Kidney (tissue), 14 donors: Measurements from ENCODE around the gene SPON1. TPM values are rescaled to one million over a fixed set of nuclear protein-coding genes. Genes with fewer than 3 reads are reported as not detected.

Experiments used
- DNase-seq, 5 donors: peaks; one replicate each; pipeline ENCODE4 v3.0.0-alpha.2; 2013 to 2020
- FAIRE-seq: peaks from 2 replicates; lab custom pipeline; 2012; peaks lifted over from hg19 to GRCh38; lab: Jason Lieb, UNC
- H3K27ac ChIP-seq, 2 donors: one replicate each; pipeline ENCODE4 v1.7.0; 2013; ENCODE audit warnings: low read depth in 2 of 2, low read length in 2 of 2, inconsistent platforms in 1 of 2
- H3K27me3 ChIP-seq: one replicate; pipeline ENCODE4 v1.7.1; 2013; ENCODE audit warnings: low read length, inconsistent platforms; ENCODE audit not compliant: control insufficient read depth, insufficient read depth
- H3K36me3 ChIP-seq, 3 donors: one replicate each; pipeline versions ENCODE4 v1.7.0 to v1.7.1; 2013; ENCODE audit warnings: low read length in 3 of 3, control low read depth in 1 of 3, inconsistent platforms in 1 of 3; ENCODE audit not compliant: insufficient read depth in 3 of 3, control insufficient read depth in 2 of 3
- H3K4me1 ChIP-seq, 3 donors: one replicate each; pipeline versions ENCODE4 v1.7.0 to v1.7.1; 2013; ENCODE audit warnings: low read length in 3 of 3, inconsistent platforms in 1 of 3, low read depth in 1 of 3; ENCODE audit not compliant: control insufficient read depth in 2 of 3, insufficient read depth in 2 of 3
- H3K4me3 ChIP-seq, 3 donors: one replicate each; pipeline versions ENCODE4 v1.7.0 to v1.8.1; 2013; ENCODE audit warnings: low read length in 3 of 3, control low read depth in 1 of 3, inconsistent platforms in 1 of 3
- H3K9ac ChIP-seq, 3 donors: one replicate each; pipeline versions ENCODE4 v1.7.0 to v1.7.1; 2013; ENCODE audit warnings: low read length in 3 of 3, control low read depth in 1 of 3, inconsistent platforms in 1 of 3
- H3K9me3 ChIP-seq, 3 donors: one replicate each; pipeline versions ENCODE4 v1.7.0 to v1.7.1; 2013; ENCODE audit warnings: low read length in 3 of 3, control low read depth in 1 of 3, inconsistent platforms in 1 of 3; ENCODE audit not compliant: control insufficient read depth in 2 of 3, insufficient read depth in 1 of 3
- CTCF ChIP-seq: IDR thresholded peaks from 3 replicates; pipeline ENCODE4 v1.5.1; 2012; ENCODE audit warnings: mild to moderate bottlenecking, moderate library complexity, borderline replicate concordance; ENCODE audit not compliant: insufficient read depth; ENCODE audit errors: extremely low read depth
- intact Hi-C: fragments of 100-400 bp; cut with DNase I; formaldehyde crosslinking; loops from one replicate; pipeline ENCODE4 v1.11.1; 2022
- polyA plus RNA-seq: library from polyadenylated mRNA; stranded (reverse); fragments of 350-450 nt; fragmentation: Illumina TruSeq; extraction: RNeasy Lipid Tissue Mini Kit (QIAGEN cat#74804); gene quantifications from one replicate; pipeline ENCODE4 v1.2.3, GENCODE V29; 2014; ENCODE audit warnings: low read depth, low replicate concordance; ENCODE audit not compliant: insufficient read depth
- total RNA-seq: library from RNA; stranded (reverse); fragmentation: NEBNext Ultra II Directional; extraction: Animal tissue kit (Norgen Biotek cat#: 25700); gene quantifications from one replicate; pipeline ENCODE4 v1.2.1, GENCODE V29; 2021
- donor health status: control.
- donor health status: control.
- donor health status: control.
- donor health status: control.
- donor health status: control.
- donor health status: DM: yes; HTN: yes; CAD: no.
- donor health status: Normal renal cell carcinoma (clear cell type).

The SPON1 gene
- total and polyA plus RNA-seq, 2 donors from 2014 or later: 3.8 to 77.9 TPM

DNA sequence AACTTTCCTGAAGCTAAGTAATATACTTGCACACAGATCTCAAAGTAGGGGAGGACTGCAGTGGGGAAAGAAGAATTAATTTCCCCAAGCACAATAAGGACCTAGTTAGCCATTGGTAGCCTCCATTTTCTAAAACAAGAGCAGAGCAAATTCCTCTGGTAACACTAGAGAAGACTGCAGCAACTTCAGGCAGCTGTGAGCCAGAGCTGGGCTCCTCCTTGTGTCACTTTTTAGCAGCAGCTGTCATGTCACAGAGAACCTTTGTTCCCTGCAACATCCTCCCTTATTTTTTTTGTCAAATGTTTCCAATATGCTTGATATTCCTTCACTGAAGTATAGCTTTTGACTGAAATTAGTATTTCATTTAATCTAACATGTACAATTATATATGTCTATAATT is 342.1 kb downstream of the SPON1 start:
- no peaks in the 10 kb centered on the region for H3K9me3 ChIP-seq
- no peaks in the 10 kb centered on the region for H3K36me3 ChIP-seq
- no peak for TF ChIP-seq CTCF
- no peak overlapping the region for H3K9ac ChIP-seq
- H3K27ac ChIP-seq: no peak overlapping the region
- FAIRE-seq (no peak), DNase-seq (peak in 1 of 5 donors; percentile 35)
- intact Hi-C loops: loop anchor here (5.0 kb wide), 1 partner anchor 148 kb away; no protein-coding TSS in a partner anchor
- no peak overlapping the region for H3K4me3 ChIP-seq
- no peaks in the 10 kb centered on the region for H3K27me3 ChIP-seq
- H3K4me1 ChIP-seq: peaks cover 0 to 7% (median 3%) of the 10 kb centered on the region in 3 donors

DNA sequence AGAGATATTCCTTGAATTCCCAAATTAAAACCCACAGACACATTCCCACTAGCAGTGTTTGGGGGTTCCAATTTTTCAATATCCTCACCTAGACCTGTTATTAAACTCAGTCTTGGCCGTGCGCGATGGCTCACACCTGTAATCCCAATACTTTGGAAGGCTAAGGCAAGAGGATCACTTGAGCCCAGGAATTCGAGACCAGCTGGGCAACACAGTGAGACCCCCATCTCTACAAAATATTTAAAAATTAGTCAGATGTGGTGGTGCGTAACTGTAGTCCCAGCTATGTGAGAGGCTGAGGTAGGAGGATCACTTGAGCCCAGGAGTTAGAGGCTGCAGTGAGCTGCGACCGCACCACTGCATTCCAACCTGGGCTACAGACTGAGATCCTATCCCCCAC is 343.1 kb downstream of the SPON1 start:
- Histone ChIP-seq H3K9me3 (no peaks in the 10 kb centered on the region), H3K36me3 (no peaks in the 10 kb centered on the region), H3K4me3 (no peak overlapping the region), H3K27me3 (no peaks in the 10 kb centered on the region), H3K9ac (no peak overlapping the region), H3K4me1 (peaks cover 0 to 8% (median 7%) of the 10 kb centered on the region in 3 donors), H3K27ac (no peak overlapping the region)
- intact Hi-C loops: no loop called here
- no peak for FAIRE-seq
- DNase-seq: no peak
- no peak for TF ChIP-seq CTCF

GRCh38 chr11:14306481-14306880 is 344.0 kb downstream of the SPON1 start:
- no peak for DNase-seq

More at GRCh38 chr11:14306481-14306880, 344.0 kb downstream of the SPON1 start:
- no peak for TF ChIP-seq CTCF
- H3K27me3 ChIP-seq: no peaks in the 10 kb centered on the region
- H3K9ac ChIP-seq: no peak overlapping the region
- H3K9me3 ChIP-seq: no peaks in the 10 kb centered on the region
- H3K27ac ChIP-seq: no peak overlapping the region
- intact Hi-C loops: no loop called here
- no peaks in the 10 kb centered on the region for H3K36me3 ChIP-seq
- no peak overlapping the region for H3K4me3 ChIP-seq
- FAIRE-seq: no peak
- H3K4me1 ChIP-seq: peaks cover 0 to 11% (median 7%) of the 10 kb centered on the region in 3 donors
